Measurements from ENCODE around the gene TSPAN32. TPM values are rescaled to one million over a fixed set of nuclear protein-coding genes. Genes with fewer than 3 reads are reported as not detected.

Gene TSPAN32
- total RNA-seq, 1 donor from 2014 or later: not detected

GRCh38 chr11:2315395-2316168 is 13.8 kb downstream of the TSPAN32 start:
- Mint-ChIP-seq H3K27ac (ENCODE audit: unreplicated experiment) (no peak overlapping the region), H3K27me3 (ENCODE audit: unreplicated experiment) (peaks cover 3% of the 10 kb centered on the region), H3K4me3 (ENCODE audit: unreplicated experiment) (no peak overlapping the region), H3K9me3 (ENCODE audit: unreplicated experiment) (peaks cover 3% of the 10 kb centered on the region), H3K36me3 (ENCODE audit: unreplicated experiment) (no peaks in the 10 kb centered on the region), H3K4me1 (ENCODE audit: low read depth, unreplicated experiment) (no peaks in the 10 kb centered on the region)
- DNase-seq: no peak
- no peak for TF ChIP-seq CTCF (IDR thresholded peaks at IDR 0.05; ENCODE audit: partially characterized antibody, unreplicated experiment)

DNA sequence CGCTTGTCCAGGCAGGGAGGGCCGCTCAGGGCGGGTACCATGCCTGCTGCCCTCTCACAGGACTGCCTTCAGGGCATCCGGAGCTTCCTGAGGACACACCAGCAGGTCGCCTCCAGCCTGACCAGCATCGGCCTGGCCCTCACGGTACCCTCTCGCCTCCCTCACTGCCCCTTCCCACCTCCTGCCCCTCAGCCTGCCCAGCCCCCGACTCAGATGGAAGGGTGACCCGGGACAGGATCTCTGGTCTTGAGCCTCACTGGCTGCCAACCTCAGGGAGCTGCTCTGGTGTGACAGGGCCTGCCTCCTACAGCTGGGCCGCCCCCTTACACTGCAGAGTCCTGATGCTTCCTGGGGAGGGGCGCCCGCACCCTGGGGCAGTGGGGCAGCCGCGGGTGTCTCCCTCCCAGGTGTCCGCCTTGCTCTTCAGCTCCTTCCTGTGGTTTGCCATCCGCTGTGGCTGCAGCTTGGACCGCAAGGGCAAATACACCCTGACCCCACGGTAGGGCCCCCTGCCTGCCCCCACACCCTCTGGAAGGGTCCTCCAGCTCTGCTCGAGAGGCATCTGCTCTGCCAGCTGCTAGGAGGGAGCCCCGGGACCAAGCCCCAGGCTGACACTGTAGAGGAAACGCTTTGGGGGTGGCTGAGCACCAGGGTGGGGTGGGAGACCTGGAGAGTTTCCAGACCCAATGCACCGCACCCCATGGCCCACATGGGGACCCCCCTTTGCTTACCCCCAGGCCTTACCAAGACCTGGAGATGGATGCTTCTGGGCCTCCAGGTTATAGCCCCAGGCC is 14.6 kb downstream of the TSPAN32 start:
- no peaks in the 10 kb centered on the region for H3K4me1 Mint-ChIP-seq (ENCODE audit: low read depth, unreplicated experiment)
- no peak for DNase-seq
- H3K4me3 Mint-ChIP-seq (ENCODE audit: unreplicated experiment): no peak overlapping the region
- H3K27ac Mint-ChIP-seq (ENCODE audit: unreplicated experiment): no peak overlapping the region
- H3K9me3 Mint-ChIP-seq (ENCODE audit: unreplicated experiment): peaks cover 3% of the 10 kb centered on the region
- peaks cover 3% of the 10 kb centered on the region for H3K27me3 Mint-ChIP-seq (ENCODE audit: unreplicated experiment)
- no peaks in the 10 kb centered on the region for H3K36me3 Mint-ChIP-seq (ENCODE audit: unreplicated experiment)
- no peak for TF ChIP-seq CTCF (IDR thresholded peaks at IDR 0.05; ENCODE audit: partially characterized antibody, unreplicated experiment)

GRCh38 chr11:2316963-2317244 is 15.1 kb downstream of the TSPAN32 start:
- no peaks in the 10 kb centered on the region for H3K4me1 Mint-ChIP-seq (ENCODE audit: low read depth, unreplicated experiment)
- peaks cover 3% of the 10 kb centered on the region for H3K27me3 Mint-ChIP-seq (ENCODE audit: unreplicated experiment)
- no peak overlapping the region for H3K4me3 Mint-ChIP-seq (ENCODE audit: unreplicated experiment)
- peaks cover 3% of the 10 kb centered on the region for H3K9me3 Mint-ChIP-seq (ENCODE audit: unreplicated experiment)
- TF ChIP-seq CTCF (IDR thresholded peaks at IDR 0.05; ENCODE audit: partially characterized antibody, unreplicated experiment): no peak
- H3K36me3 Mint-ChIP-seq (ENCODE audit: unreplicated experiment): no peaks in the 10 kb centered on the region
- no peak for DNase-seq
- H3K27ac Mint-ChIP-seq (ENCODE audit: unreplicated experiment): no peak overlapping the region

- Mint-ChIP-seq H3K36me3 (ENCODE audit: unreplicated experiment) (no peaks in the 10 kb centered on the region), H3K27me3 (ENCODE audit: unreplicated experiment) (peaks cover 4% of the 10 kb centered on the region), H3K27ac (ENCODE audit: unreplicated experiment) (no peak overlapping the region), H3K9me3 (ENCODE audit: unreplicated experiment) (peaks cover 3% of the 10 kb centered on the region), H3K4me3 (ENCODE audit: unreplicated experiment) (no peak overlapping the region), H3K4me1 (ENCODE audit: low read depth, unreplicated experiment) (no peaks in the 10 kb centered on the region)
- DNase-seq: no peak
- TF ChIP-seq CTCF (IDR thresholded peaks at IDR 0.05; ENCODE audit: partially characterized antibody, unreplicated experiment): no peak
Observed at GRCh38 chr11:2317354-2318050, 15.7 kb downstream of the TSPAN32 start.
